Astrocyte of the cerebellum (primary cell): ENCODE measurements around the gene HMCN2.

Experiments used
- DNase-seq: peaks from one replicate; pipeline ENCODE4 v3.0.0-alpha.2; 2011; ENCODE audit warnings: low read depth
- H3K4me3 ChIP-seq: 2 replicates; pipeline ENCODE4 v1.5.1; 2011; ENCODE audit warnings: mild to moderate bottlenecking, low read depth, low read length, moderate library complexity
- CTCF ChIP-seq: IDR thresholded peaks from 2 replicates; pipeline ENCODE4 v1.5.1; 2012; ENCODE audit warnings: low read length, low read depth, moderate library complexity, mild to moderate bottlenecking; ENCODE audit errors: missing control alignments
- in situ Hi-C: cut with HindIII; loops from 2 replicates; pipeline ENCODE4 v1.10.0; 2017; ENCODE audit warnings: low sequenced_read_pairs

The HMCN2 gene

GRCh38 chr9:130286072-130286770 lies 20.7 kb downstream of the HMCN2 start:
- no peak for TF ChIP-seq CTCF
- no peak for DNase-seq
- in situ Hi-C loops: no loop called here
- H3K4me3 ChIP-seq: no peak overlapping the region

DNA sequence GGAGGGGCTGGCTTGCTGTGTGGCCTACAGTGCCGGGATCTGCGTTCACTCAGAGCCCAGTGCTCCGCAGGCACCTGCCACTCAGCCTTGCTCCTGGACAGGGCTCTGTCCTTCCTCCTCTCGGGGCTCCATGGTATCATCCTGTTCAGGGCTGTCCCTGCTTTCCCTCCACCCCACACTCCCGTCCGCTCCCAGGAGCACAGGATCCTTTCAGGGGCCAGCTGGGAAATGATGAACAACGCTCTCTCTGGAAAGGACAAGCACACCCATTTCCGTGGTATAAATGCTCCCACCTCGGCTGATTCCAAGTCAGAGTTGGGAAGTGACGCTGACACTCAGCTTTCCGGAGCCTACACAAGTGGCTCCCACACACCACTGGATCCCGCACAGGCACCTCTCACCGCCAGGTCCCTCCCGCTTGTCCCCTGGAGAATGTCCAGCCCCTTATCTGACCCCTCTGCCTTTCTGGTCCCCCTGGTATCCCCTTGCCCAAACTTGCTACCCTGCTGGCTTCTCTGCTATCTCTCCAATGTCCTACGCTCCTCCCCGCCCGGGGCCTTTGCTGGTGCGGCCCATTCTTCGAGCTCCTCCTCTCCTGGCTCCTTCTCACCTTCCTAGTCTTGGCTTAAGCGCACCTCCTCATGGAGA lies 21.3 kb downstream of the HMCN2 start:
- DNase-seq: no peak
- H3K4me3 ChIP-seq: no peak overlapping the region
- in situ Hi-C loops: no loop called here
- no peak for TF ChIP-seq CTCF

- no peak for DNase-seq
- in situ Hi-C loops: no loop called here
- H3K4me3 ChIP-seq: no peak overlapping the region
- no peak for TF ChIP-seq CTCF
Observed at GRCh38 chr9:130287736-130288135, 22.2 kb downstream of the HMCN2 start.

- in situ Hi-C loops: no loop called here
Observed at GRCh38 chr9:130288393-130288792, 22.8 kb downstream of the HMCN2 start.

DNA sequence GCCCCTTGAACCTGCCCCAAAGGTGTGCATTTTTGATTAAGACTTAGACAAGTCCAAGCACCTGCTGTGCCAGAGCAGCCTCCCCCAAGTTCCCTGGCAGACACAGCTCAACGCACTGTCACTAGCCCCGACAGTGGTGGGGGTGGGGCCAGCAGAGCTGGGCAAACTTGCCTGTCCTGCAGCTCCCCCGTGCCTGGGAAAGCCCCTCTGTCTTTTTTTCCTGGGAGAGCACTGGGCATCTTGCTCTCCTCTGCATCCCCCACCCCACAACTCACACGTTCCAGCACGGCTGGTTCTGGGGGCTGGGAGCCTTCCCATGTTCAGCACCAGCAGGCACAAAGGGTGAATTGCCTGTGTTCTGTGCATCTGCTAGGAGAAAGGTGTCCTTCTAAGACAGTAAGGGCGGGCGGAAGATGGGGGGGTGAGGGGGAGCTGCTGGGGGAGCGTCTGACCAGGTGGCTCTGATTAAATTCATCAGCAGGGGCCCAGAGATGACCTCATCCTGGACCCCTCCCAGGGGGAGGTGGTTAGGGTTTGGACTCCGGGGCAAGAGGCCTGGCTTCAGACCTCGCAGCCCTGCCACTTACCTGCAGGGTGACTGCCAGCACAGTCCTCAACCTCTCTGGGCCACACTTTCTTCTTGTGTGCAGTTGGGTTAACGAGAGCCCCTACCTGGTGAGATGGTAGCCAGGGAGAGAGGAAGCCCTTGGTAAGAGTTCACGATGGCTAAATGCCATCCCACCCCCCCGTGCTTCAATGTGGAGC lies 23.5 kb downstream of the HMCN2 start:
- in situ Hi-C loops: no loop called here
- TF ChIP-seq CTCF: no peak
- H3K4me3 ChIP-seq: no peak overlapping the region
- DNase-seq: no peak

More at GRCh38 chr9:130288393-130288792, 22.8 kb downstream of the HMCN2 start:
- no peak for DNase-seq
- TF ChIP-seq CTCF: no peak
- H3K4me3 ChIP-seq: no peak overlapping the region

GRCh38 chr9:130289711-130290241 lies 24.2 kb downstream of the HMCN2 start:
- no peak overlapping the region for H3K4me3 ChIP-seq
- in situ Hi-C loops: no loop called here
- no peak for DNase-seq
- TF ChIP-seq CTCF: no peak
